Measurements from ENCODE around the gene SLC13A4.
"Not testable (repeated sequence)": the region's sequence is repeated elsewhere in the genome, so short reads cannot be mapped to it uniquely, and the experiment has no call there.

Gene SLC13A4

DNA sequence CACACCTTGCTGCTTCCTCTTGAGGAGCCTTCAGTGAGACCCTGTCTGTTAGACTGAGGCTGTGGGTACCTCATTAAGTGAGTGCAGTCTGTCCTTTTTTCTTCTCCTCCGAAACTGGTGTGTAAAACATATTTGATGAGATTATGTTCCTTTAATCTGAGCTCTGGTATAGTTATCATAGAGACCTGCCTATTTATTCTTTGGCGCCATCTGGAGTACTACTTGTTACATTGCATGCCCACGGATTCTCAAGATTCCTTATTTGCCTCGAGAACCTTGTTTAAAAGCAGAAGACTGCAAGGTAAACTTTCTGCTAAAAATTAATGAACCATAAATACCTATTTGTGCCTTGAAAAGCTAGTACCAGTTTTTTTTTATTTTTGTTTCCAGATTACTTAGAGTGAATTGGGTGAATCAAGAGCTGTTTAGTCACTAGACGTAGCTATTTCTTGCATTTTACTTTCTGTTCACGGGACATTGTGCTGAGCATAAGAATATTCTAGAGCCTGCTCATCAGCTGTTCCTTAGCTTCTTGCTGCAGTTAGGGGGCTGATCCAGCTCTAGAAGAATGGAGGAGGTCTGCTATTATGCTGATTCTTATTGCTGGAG lies 82.6 kb downstream of the SLC13A4 start:
- DNase-seq (ENCODE audit: insufficient read length, low spot score) (no peak), FAIRE-seq (peak; percentile 60)
- no peak for TF ChIP-seq SPI1 (IDR thresholded peaks at IDR 0.05; ENCODE audit: low read depth, low read length)
- TF ChIP-seq POLR2A (IDR thresholded peaks at IDR 0.05; ENCODE audit: low read depth, low read length), result no peak
- no peak for TF ChIP-seq POU2F2 (IDR thresholded peaks at IDR 0.05; ENCODE audit: low read depth, low read length)
- no peak for TF ChIP-seq PAX5 (IDR thresholded peaks at IDR 0.05; ENCODE audit: insufficient read depth, low read length, severe bottlenecking)
- TF ChIP-seq POLR2AphosphoS5 (IDR thresholded peaks at IDR 0.05; ENCODE audit: low read depth, low read length), result no peak
- TF ChIP-seq TAF1 (IDR thresholded peaks at IDR 0.05; ENCODE audit: low read depth, low read length), result no peak

DNA sequence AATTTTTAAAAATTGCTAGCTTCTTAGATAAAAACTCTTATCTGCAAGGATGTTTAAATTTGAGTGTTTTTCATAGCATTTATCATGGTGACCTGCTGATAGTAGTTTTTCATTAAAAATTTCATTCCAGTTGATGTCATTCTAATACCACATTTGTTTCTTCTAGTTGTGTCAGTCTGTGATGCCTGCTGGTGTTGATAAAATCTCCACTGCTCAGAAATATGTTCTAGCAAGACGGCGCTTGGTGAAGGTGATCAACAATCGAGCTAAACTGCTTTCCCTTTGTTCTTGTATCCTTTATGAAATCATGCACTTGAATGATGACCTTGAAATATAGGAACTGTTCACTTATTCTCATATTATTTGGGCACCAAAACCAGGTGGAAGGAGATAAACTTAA lies 83.3 kb downstream of the SLC13A4 start:
- no peak for DNase-seq (ENCODE audit: insufficient read length, low spot score)
- TF ChIP-seq TAF1 (IDR thresholded peaks at IDR 0.05; ENCODE audit: low read depth, low read length) (no peak), POLR2AphosphoS5 (IDR thresholded peaks at IDR 0.05; ENCODE audit: low read depth, low read length) (no peak), SPI1 (IDR thresholded peaks at IDR 0.05; ENCODE audit: low read depth, low read length) (no peak), PAX5 (IDR thresholded peaks at IDR 0.05; ENCODE audit: insufficient read depth, low read length, severe bottlenecking) (no peak), POU2F2 (IDR thresholded peaks at IDR 0.05; ENCODE audit: low read depth, low read length) (no peak), POLR2A (IDR thresholded peaks at IDR 0.05; ENCODE audit: low read depth, low read length) (no peak)
- FAIRE-seq, result no peak

GRCh38 chr7:135644154-135644553 lies 83.8 kb downstream of the SLC13A4 start:
- TF ChIP-seq PAX5 (IDR thresholded peaks at IDR 0.05; ENCODE audit: insufficient read depth, low read length, severe bottlenecking) (no peak), POLR2A (IDR thresholded peaks at IDR 0.05; ENCODE audit: low read depth, low read length) (no peak)
- FAIRE-seq (no peak), DNase-seq (ENCODE audit: insufficient read length, low spot score) (no peak)

GRCh38 chr7:135639690-135640089 lies 88.3 kb downstream of the SLC13A4 start:
- FAIRE-seq; DNase-seq (ENCODE audit: insufficient read length, low spot score): not testable (repeated sequence)

GRCh38 chr7:135634191-135634878 lies 93.7 kb downstream of the SLC13A4 start:
- FAIRE-seq, result no peak

More at GRCh38 chr7:135634191-135634878, 93.7 kb downstream of the SLC13A4 start:
- TF ChIP-seq POLR2A (IDR thresholded peaks at IDR 0.05; ENCODE audit: low read depth, low read length), result no peak
- no peak for TF ChIP-seq POU2F2 (IDR thresholded peaks at IDR 0.05; ENCODE audit: low read depth, low read length)
- TF ChIP-seq TAF1 (IDR thresholded peaks at IDR 0.05; ENCODE audit: low read depth, low read length), result no peak
- TF ChIP-seq SPI1 (IDR thresholded peaks at IDR 0.05; ENCODE audit: low read depth, low read length), result no peak
- TF ChIP-seq PAX5 (IDR thresholded peaks at IDR 0.05; ENCODE audit: insufficient read depth, low read length, severe bottlenecking), result no peak
- no peak for TF ChIP-seq POLR2AphosphoS5 (IDR thresholded peaks at IDR 0.05; ENCODE audit: low read depth, low read length)
- DNase-seq (ENCODE audit: insufficient read length, low spot score), result no peak

Data from GM12891 (cell line).